Stimulated activated CD8-positive, alpha-beta memory T cell treated with anti-CD3 and anti-CD28 coated beads, Interleukin-12 subunit alpha, Interleukin-12 subunit beta, amount 100 ng/mL, for 1 hour (primary cell): Measurements from ENCODE around the gene ZC2HC1B.
"Not testable (repeated sequence)": the region's sequence is repeated elsewhere in the genome, so short reads cannot be mapped to it uniquely, and the experiment has no call there.

ENCODE experiments used
- DNase-seq: peaks from one replicate; pipeline ENCODE4 v3.0.0-alpha.2; 2020; ENCODE audit warnings: low read depth

ZC2HC1B gene

GRCh38 chr6:143864234-143864633, at the start of gene ZC2HC1B:
TSS of gene ZC2HC1B (plus strand) at chr6:143864474. CDS start at chr6:143864540, 66 bp downstream.
- DNase-seq = no peak

GRCh38 chr6:143817621-143818020, 46.7 kb upstream of the ZC2HC1B start:
- DNase-seq = no peak

GRCh38 chr6:143821359-143821758, 42.9 kb upstream of the ZC2HC1B start:
- no peak for DNase-seq

- no peak for DNase-seq
Observed at GRCh38 chr6:143822584-143823024, 41.7 kb upstream of the ZC2HC1B start.

GRCh38 chr6:143823548-143823947, 40.7 kb upstream of the ZC2HC1B start:
- no peak for DNase-seq

- no peak for DNase-seq
Observed at GRCh38 chr6:143828572-143828971, 35.7 kb upstream of the ZC2HC1B start.

- no peak for DNase-seq
Observed at GRCh38 chr6:143836150-143836549, 28.1 kb upstream of the ZC2HC1B start.

GRCh38 chr6:143838395-143838794, 25.9 kb upstream of the ZC2HC1B start:
- no peak for DNase-seq

- no peak for DNase-seq
Observed at GRCh38 chr6:143839196-143839595, 25.1 kb upstream of the ZC2HC1B start.

GRCh38 chr6:143840595-143841265, 23.5 kb upstream of the ZC2HC1B start:
- DNase-seq = no peak

GRCh38 chr6:143842461-143842901, 21.8 kb upstream of the ZC2HC1B start:
- no peak for DNase-seq

GRCh38 chr6:143842902-143843676, 21.2 kb upstream of the ZC2HC1B start, which contains the start of gene LTV1:
TSS of gene LTV1 (plus strand) at chr6:143843338. CDS start at chr6:143843478, 140 bp downstream.
- peak; percentile 86 for DNase-seq

- DNase-seq = no peak
Observed at GRCh38 chr6:143843677-143843999, 20.6 kb upstream of the ZC2HC1B start.

GRCh38 chr6:143844006-143844405, 20.3 kb upstream of the ZC2HC1B start:
- no peak for DNase-seq

GRCh38 chr6:143845033-143845432, 19.2 kb upstream of the ZC2HC1B start:
- no peak for DNase-seq

GRCh38 chr6:143851706-143852105, 12.6 kb upstream of the ZC2HC1B start:
- DNase-seq = not testable (repeated sequence)

- DNase-seq = not testable (repeated sequence)
Observed at GRCh38 chr6:143855057-143855456, 9.2 kb upstream of the ZC2HC1B start.

- not testable (repeated sequence) for DNase-seq
Observed at GRCh38 chr6:143856762-143857161, 7.5 kb upstream of the ZC2HC1B start.

- no peak for DNase-seq
Observed at GRCh38 chr6:143857651-143858050, 6.6 kb upstream of the ZC2HC1B start.

- DNase-seq = no peak
Observed at GRCh38 chr6:143859891-143860660, 4.2 kb upstream of the ZC2HC1B start.

- DNase-seq = no peak
Observed at GRCh38 chr6:143863771-143864170, 503 bp upstream of the ZC2HC1B start.

- no peak for DNase-seq
Observed at GRCh38 chr6:143867236-143867635, 3.0 kb downstream of the ZC2HC1B start.

- not testable (repeated sequence) for DNase-seq
Observed at GRCh38 chr6:143868808-143869207, 4.5 kb downstream of the ZC2HC1B start.
